K562 (cell line): ENCODE measurements around the gene UNC119.

Experiments used
- E2F3 ChIP-seq: fragments of 250-450 bp; sonication (Bioruptor Pico); IDR thresholded peaks from 2 replicates; pipeline ENCODE4 v1.4.0; 2020; ENCODE audit warnings: mild to moderate bottlenecking
- NFE2 ChIP-seq: IDR thresholded peaks from 2 replicates; pipeline ENCODE4 v1.6.1; 2014; ENCODE audit warnings: antibody characterized with exemption, low read depth
- PHF20 ChIP-seq: fragments of 450-650 bp; IDR thresholded peaks from 2 replicates; pipeline ENCODE4 v1.6.1; 2018; ENCODE audit not compliant: partially characterized antibody
- TF ChIP-seq, protein P1 (sequence below): fragments of 450-650 bp; conservative IDR thresholded peaks from 2 replicates; pipeline ENCODE4 v1.6.1; 2016; ENCODE audit warnings: missing genetic modification characterization, low read depth, mild to moderate bottlenecking, missing compliant biosample characterization, moderate library complexity
- TF ChIP-seq, protein P2 (sequence below): sonication (generic); formaldehyde crosslinking; IDR thresholded peaks from 2 replicates; pipeline ENCODE4 v1.4.0; 2020; ENCODE audit warnings: mild to moderate bottlenecking, missing genetic modification reagents
- TF ChIP-seq, protein P3 (sequence below), 3 experiments: IDR thresholded peaks in 2 of 3; conservative IDR thresholded peaks in 1 of 3; 2 replicates each; pipeline ENCODE4 v1.5.1; 2011 to 2012; ENCODE audit warnings: low read length in 3 of 3, mild to moderate bottlenecking in 3 of 3, control low read depth in 2 of 3, improper control_type of control experiment in 1 of 3, inconsistent platforms in 1 of 3, low read depth in 1 of 3, mixed read lengths in 1 of 3, moderate library complexity in 1 of 3; ENCODE audit not compliant: insufficient read depth in 2 of 3
- TF ChIP-seq, protein P4 (sequence below), 2 experiments: fragments of 450-650 bp; formaldehyde crosslinking in 1 of 2; IDR thresholded peaks; 2 replicates each; pipeline versions ENCODE4 v1.4.0 to v1.6.1; 2014 to 2020; ENCODE audit warnings: mild to moderate bottlenecking in 2 of 2, borderline replicate concordance in 1 of 2, low read depth in 1 of 2
- TF ChIP-seq, protein P5 (sequence below), 2 experiments: IDR thresholded peaks; 2 replicates each; pipeline ENCODE4 v1.6.1; 2011; ENCODE audit warnings: borderline replicate concordance in 1 of 2, control low read depth in 1 of 2, low read depth in 1 of 2, low read length in 1 of 2, mild to moderate bottlenecking in 1 of 2, mixed read lengths in 1 of 2, moderate library complexity in 1 of 2; ENCODE audit not compliant: insufficient read depth in 1 of 2, insufficient read length in 1 of 2, poor library complexity in 1 of 2, severe bottlenecking in 1 of 2; ENCODE audit errors: extremely low read depth in 1 of 2

DNA sequence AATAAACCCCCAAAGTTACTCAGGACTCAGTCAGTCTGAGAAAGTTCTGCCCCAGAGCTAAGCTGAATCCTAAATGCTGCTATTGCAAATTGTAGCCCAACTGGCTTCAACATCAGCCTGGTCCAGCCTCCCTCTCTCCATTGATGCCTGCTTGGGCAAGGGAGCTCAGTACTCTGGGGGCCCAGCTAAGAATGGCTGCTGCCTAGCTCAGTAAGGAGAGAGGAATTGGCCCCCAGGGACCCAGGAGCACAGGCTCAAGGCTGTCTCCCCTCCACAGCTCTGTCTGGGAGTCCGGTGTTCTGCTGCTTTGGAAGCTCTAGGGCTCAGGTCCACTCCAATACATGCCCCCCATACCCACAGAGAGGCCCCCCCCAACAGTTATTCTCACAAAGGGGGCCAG, 1.6 kb downstream of the UNC119 start:
- no peak for TF ChIP-seq NFE2
- no peak for TF ChIP-seq PHF20
- TF ChIP-seq, protein P1, sequence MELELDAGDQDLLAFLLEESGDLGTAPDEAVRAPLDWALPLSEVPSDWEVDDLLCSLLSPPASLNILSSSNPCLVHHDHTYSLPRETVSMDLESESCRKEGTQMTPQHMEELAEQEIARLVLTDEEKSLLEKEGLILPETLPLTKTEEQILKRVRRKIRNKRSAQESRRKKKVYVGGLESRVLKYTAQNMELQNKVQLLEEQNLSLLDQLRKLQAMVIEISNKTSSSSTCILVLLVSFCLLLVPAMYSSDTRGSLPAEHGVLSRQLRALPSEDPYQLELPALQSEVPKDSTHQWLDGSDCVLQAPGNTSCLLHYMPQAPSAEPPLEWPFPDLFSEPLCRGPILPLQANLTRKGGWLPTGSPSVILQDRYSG (tag) = no peak
- TF ChIP-seq, protein P2, sequence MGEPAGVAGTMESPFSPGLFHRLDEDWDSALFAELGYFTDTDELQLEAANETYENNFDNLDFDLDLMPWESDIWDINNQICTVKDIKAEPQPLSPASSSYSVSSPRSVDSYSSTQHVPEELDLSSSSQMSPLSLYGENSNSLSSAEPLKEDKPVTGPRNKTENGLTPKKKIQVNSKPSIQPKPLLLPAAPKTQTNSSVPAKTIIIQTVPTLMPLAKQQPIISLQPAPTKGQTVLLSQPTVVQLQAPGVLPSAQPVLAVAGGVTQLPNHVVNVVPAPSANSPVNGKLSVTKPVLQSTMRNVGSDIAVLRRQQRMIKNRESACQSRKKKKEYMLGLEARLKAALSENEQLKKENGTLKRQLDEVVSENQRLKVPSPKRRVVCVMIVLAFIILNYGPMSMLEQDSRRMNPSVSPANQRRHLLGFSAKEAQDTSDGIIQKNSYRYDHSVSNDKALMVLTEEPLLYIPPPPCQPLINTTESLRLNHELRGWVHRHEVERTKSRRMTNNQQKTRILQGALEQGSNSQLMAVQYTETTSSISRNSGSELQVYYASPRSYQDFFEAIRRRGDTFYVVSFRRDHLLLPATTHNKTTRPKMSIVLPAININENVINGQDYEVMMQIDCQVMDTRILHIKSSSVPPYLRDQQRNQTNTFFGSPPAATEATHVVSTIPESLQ = no peak
- TF ChIP-seq, protein P3, sequence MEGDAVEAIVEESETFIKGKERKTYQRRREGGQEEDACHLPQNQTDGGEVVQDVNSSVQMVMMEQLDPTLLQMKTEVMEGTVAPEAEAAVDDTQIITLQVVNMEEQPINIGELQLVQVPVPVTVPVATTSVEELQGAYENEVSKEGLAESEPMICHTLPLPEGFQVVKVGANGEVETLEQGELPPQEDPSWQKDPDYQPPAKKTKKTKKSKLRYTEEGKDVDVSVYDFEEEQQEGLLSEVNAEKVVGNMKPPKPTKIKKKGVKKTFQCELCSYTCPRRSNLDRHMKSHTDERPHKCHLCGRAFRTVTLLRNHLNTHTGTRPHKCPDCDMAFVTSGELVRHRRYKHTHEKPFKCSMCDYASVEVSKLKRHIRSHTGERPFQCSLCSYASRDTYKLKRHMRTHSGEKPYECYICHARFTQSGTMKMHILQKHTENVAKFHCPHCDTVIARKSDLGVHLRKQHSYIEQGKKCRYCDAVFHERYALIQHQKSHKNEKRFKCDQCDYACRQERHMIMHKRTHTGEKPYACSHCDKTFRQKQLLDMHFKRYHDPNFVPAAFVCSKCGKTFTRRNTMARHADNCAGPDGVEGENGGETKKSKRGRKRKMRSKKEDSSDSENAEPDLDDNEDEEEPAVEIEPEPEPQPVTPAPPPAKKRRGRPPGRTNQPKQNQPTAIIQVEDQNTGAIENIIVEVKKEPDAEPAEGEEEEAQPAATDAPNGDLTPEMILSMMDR (IDR thresholded peaks at IDR 0.05 in 2 of 3, conservative IDR thresholded peaks at IDR 0.05 in 1 of 3; ENCODE audit: insufficient read depth in 2 of 3, low read depth in 1 of 3, low read length in 3 of 3) = no peak
- TF ChIP-seq, protein P4, sequence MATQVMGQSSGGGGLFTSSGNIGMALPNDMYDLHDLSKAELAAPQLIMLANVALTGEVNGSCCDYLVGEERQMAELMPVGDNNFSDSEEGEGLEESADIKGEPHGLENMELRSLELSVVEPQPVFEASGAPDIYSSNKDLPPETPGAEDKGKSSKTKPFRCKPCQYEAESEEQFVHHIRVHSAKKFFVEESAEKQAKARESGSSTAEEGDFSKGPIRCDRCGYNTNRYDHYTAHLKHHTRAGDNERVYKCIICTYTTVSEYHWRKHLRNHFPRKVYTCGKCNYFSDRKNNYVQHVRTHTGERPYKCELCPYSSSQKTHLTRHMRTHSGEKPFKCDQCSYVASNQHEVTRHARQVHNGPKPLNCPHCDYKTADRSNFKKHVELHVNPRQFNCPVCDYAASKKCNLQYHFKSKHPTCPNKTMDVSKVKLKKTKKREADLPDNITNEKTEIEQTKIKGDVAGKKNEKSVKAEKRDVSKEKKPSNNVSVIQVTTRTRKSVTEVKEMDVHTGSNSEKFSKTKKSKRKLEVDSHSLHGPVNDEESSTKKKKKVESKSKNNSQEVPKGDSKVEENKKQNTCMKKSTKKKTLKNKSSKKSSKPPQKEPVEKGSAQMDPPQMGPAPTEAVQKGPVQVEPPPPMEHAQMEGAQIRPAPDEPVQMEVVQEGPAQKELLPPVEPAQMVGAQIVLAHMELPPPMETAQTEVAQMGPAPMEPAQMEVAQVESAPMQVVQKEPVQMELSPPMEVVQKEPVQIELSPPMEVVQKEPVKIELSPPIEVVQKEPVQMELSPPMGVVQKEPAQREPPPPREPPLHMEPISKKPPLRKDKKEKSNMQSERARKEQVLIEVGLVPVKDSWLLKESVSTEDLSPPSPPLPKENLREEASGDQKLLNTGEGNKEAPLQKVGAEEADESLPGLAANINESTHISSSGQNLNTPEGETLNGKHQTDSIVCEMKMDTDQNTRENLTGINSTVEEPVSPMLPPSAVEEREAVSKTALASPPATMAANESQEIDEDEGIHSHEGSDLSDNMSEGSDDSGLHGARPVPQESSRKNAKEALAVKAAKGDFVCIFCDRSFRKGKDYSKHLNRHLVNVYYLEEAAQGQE (IDR thresholded peaks at IDR 0.05; ENCODE audit: borderline replicate concordance) = no peak
- TF ChIP-seq, protein P4 (CRISPR knock-in tag; IDR thresholded peaks at IDR 0.05; ENCODE audit: low read depth) = no peak
- TF ChIP-seq, protein P5, sequence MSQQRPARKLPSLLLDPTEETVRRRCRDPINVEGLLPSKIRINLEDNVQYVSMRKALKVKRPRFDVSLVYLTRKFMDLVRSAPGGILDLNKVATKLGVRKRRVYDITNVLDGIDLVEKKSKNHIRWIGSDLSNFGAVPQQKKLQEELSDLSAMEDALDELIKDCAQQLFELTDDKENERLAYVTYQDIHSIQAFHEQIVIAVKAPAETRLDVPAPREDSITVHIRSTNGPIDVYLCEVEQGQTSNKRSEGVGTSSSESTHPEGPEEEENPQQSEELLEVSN (IDR thresholded peaks at IDR 0.05; ENCODE audit: borderline replicate concordance in 1 of 2, extremely low read depth in 1 of 2, insufficient read depth in 1 of 2, insufficient read length in 1 of 2, low read depth in 1 of 2, low read length in 1 of 2, poor library complexity in 1 of 2, severe bottlenecking in 1 of 2) = no peak
- no peak for TF ChIP-seq E2F3 (CRISPR knock-in tag)
